Retina (tissue), 1 donor: ENCODE measurements around the gene TRPC4AP.
A peak's percentile ranks its signal among the peaks of the same experiment; 100 is the strongest.
"Not testable (repeated sequence)": the region's sequence is repeated elsewhere in the genome, so short reads cannot be mapped to it uniquely, and the experiment has no call there.

Source experiments
- DNase-seq: peaks from one replicate; pipeline ENCODE4 v3.0.0-alpha.2; 2016

The TRPC4AP gene

DNA sequence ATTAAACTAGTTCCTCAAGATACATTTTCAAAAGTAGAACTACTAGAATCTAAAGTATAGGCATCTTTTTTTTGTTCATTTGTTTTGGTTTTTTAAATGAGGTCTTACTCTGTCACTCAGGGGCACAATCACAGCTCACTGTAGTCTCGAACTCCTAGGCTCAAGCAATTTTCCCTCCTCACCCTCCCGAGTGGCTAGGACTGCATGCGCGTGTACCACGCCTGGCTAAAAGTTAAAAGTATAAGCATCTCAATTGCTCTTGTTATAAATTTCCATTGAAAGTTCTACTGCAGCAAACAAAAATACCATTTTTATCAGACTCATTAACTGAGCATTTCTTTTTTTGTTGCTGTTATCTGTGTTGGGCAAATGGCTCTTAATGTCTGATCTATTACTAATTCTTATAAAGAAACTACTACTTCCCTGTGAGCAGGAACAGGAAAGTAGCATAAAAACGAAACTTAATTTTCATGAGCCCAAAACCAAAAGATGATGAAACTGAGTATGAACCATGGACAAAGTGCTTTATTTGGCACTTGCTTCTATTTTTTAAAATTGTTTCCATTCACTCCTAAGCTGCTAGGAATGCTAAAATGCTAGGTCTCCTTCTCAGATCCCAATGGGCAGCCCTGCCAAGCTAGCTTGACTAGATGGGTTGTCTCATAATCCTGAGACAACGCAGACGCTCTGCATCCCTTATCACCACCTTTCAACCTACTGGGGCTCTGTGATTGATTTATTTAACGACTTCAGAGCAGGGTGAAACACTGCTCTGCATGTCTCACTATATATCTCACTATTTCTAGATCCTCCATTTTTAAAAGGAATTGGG is 36.9 kb downstream of the TRPC4AP start:
- DNase-seq, result no peak

DNA sequence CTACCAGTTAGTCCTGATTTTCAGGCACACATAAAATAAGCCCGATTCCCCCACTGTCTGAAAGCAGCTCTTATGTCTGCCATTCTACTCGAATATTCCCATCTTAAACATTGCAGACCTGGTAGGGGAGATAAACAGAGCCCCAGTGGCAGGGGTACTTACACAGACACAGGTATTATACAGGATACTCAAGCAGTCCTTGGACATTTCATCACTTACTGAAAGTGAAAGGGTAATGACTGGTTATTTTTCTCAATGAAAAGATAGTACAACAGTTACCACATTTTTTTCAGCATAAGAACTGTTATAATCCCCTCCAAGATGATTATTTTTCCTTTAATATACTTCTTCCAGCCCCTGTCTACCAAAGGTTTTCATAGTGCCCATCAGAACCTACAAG is 37.8 kb downstream of the TRPC4AP start:
- DNase-seq, result no peak

- DNase-seq, result not testable (repeated sequence)
These were observed 40.0 kb downstream of the TRPC4AP start for GRCh38 chr20:35052616-35053015.

GRCh38 chr20:35049776-35050352 is 42.7 kb downstream of the TRPC4AP start:
- no peak for DNase-seq

GRCh38 chr20:35048739-35049138 is 43.9 kb downstream of the TRPC4AP start:
- DNase-seq, result peak; percentile 62

DNA sequence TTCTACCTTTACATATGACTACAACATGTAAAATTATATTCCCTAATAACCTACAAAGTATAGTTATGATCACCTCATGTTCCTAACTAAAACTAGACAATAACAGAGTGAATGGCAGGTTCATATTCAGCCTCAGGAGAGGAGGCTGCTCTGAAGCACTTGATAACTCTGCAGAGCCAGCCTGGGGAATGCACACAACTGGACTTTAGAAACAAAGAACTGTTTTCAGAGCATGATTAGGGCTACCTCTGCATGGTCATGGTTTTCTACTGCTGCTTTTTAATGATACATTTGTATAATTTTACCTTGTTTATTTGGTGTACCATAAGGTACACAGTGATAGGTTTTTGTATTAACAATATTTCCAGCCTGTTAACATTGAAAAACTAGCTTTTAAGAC is 50.3 kb downstream of the TRPC4AP start:
- DNase-seq, result no peak

DNA sequence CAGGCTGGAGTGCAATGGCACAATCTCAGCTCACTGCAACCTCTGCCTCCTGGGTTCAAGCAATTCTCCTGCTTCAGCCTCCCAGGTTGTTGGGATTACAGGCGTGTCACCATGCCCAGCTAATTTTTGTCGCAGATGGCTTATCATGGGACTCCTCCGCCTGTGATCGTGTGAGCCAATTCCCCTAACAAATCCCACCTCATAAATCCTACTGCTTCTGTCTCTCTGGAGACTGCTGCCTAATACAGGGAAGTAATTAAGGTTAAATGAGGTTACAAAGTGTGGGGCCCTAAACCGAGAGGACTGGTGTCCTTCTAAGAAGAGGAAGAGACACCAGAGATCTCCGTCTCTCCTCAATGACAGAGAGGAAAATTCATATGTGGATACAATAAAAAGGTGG is 52.0 kb downstream of the TRPC4AP start:
- DNase-seq, result no peak

DNA sequence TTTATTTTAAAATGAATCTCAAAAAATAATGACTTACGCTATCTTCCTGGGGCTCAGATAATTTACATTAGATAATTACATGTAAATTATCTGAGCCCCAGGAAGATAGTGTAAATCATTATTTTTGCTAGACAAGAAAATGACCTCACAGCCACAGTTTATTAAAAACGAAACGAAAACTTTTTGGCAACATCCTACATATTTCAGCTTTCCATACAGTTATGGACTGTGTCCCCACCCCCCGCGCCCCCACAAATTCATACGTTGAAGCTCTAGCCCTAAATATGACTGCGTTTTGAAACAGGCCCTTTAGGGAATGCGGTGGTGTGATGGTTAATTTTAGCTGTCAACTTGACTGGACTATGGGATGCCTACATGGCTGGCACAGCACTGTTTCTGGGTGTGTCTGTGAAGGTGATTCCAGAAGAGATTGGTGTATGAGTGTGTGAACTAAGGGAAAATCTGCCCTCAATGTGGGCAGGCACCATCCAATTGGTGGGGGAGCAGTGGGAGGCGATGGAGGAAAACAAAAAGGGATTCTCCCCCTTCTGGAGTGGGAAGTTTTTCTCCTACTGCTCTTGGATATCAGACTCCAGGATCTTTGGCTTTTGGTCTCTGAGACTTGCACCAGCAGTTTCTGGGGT is 52.6 kb downstream of the TRPC4AP start:
- DNase-seq, result no peak

GRCh38 chr20:35039146-35039545 is 53.5 kb downstream of the TRPC4AP start:
- DNase-seq, result no peak

GRCh38 chr20:35034145-35034544 is 58.5 kb downstream of the TRPC4AP start:
- DNase-seq, result no peak

DNA sequence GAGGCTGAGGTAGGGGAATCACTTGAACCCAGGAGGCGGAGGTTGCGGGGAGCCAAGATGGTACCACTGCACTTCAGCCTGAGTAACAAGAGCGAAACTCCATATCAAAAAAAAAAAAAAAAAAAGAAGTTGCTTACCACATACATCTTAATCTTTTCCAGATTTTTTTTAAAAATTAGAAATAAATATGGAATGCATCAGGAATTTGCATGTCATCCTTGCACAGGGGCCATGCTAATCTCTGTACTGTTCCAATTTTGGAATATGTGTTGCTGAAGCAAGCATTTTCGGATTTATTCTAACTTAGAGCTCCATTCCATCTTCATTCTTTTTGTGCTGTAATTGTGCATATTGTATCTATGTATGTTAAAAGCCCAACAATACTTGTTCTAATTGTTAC is 62.5 kb downstream of the TRPC4AP start:
- no peak for DNase-seq

DNA sequence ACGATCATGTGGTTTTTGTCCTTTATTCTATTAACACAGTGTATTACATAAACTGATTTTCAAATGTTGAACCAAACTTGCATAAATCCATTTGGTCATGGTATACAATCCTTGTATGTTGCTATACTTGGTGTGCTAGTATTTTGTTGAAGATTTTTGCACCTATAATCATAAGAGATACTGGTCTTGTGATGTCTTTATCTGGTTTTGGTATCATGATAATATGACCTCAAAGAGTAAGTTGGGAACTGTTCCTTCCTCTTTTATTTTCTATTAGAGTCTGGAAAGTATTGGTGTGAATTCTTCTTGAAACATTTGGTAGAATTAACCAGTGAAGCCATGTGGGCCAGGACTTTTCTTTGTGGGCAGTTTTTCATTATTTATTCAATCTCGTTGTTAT is 65.3 kb downstream of the TRPC4AP start:
- no peak for DNase-seq

DNA sequence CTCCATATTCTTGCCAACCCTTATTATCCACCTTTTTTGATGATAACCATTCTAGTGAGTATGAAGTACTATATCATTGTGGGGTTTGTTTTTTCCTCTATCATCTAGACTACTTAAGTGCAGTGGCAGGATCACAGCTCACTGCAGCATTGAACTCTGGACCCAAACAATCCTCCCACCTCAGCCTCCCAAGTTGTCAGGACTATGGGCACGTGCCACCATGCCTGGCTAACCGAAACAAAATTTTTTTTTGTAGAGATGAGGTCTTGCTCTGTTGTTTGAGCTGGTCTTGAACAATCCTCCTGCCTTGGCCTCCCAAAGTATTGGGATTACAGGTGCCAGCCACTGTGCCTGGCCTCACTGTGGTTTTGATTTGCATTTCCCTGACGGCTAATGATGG is 67.5 kb downstream of the TRPC4AP start:
- no peak for DNase-seq

GRCh38 chr20:35023624-35024023 is 69.0 kb downstream of the TRPC4AP start:
- no peak for DNase-seq

GRCh38 chr20:35021831-35022230 is 70.8 kb downstream of the TRPC4AP start:
- no peak for DNase-seq

GRCh38 chr20:35021063-35021462 is 71.5 kb downstream of the TRPC4AP start:
- no peak for DNase-seq

DNA sequence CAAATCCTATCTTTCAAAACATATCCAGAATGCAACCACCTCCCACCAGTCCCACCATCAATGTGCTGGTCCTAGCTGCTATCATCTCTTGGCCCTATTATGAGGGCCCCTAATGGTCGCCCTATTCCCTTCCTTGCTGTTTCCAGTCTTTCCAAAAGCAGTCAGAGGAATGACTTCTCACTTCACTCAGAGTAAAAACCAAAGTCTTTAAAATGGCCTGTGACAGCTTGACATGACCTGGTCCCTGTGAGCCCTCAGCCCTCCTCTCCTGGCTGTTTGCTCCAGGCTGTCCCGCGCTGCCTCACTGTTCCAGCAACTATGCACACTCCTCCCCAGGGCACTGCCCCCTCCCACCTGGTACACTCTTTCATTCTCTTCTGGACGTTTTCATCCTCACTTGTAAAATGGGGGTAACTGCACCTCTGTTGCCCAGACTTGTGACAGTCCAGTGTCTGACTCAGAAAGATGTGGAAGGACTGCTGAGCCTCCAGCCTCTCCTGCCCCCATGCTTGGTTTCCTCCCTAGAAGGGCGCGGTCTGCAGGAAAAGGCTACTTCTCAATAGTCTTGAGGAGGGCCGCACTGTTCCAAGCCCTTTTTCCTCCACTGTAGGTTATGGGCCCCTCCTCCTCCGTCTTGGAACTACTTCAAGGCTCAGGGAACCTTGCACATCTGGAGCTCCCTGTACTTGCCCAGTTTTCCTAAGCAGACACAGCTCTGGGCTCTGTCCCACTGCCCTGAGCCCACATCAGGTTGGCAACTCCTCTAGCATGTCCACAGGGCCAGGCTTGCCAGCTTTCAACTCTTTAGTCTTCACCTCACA is 72.3 kb downstream of the TRPC4AP start:
- no peak for DNase-seq

DNA sequence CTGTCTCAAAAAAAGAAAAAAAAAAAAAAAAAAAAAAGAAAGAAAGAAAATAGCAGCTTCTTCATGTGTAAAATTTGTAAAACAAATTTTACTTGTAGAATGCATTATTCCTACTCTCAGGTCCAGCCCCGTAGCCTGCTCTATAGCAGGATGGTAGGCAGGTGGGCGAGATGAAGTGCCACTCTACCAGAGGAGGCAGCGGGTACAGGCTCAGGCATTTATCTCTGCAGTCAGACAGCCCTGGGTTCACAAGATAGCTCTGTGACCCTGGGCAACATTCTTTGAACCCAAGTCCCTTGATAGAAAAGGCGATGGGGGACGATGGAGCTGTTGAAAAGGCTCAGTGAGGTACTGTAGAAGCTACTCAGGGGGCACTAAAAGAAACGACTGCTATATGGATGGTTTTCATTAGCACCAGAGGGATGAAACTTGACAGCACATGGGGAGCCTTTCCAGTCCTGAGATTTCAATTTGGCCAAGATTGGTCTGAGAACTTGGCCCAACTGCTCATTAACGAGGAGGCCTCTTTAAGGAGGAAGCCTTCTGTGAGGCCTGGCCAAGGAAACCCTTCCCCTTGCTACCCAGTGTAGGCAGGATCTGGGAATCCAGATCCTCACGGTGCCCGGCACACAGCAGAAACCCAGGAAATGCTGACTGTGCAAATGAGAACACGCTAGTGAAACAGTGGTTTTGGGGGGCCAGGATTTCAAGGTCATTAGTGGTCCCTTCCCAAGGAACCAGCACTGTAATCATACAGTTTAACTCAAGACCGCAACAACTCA is 73.8 kb downstream of the TRPC4AP start:
- DNase-seq, result peak; percentile 38

DNA sequence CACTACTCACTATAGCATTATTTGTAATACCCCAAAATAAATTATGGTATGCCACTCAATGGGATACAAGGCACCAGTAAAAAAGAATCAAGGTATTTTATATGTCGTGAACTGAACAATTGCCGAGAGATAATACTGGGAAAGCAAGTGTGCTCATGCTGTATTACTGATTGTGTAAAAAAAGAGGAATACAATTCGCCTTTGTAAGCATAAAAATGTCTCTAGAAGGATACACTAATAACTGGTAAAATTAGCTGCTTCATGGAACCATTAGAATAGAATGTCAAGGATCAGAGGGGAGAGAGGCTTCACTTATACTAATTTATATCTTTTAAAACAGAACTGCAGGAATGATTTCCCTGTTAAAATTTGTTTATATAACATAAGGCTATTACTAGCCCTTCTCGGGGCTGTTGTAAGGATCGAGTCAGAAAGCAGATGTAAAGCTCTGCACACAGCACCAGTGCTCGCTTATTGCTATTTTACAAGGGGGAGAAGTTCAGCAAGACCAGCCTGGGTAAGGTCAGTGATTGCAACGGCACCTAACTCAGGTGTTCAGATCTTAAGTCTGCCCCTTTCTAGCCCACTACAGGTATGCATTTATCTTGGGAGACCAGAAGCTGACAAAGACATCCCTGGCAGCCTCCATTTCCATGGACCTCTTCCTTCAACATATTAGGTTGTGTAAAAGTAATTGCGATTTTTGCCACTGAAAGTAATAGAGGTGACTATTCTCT is 75.3 kb downstream of the TRPC4AP start:
- DNase-seq, result no peak

GRCh38 chr20:35015863-35016193 is 76.8 kb downstream of the TRPC4AP start:
- no peak for DNase-seq

- DNase-seq, result no peak
These were observed 78.1 kb downstream of the TRPC4AP start for GRCh38 chr20:35014537-35014936.
